ENCODE measurements around the gene ANKRD1.

ANKRD1 gene

DNA sequence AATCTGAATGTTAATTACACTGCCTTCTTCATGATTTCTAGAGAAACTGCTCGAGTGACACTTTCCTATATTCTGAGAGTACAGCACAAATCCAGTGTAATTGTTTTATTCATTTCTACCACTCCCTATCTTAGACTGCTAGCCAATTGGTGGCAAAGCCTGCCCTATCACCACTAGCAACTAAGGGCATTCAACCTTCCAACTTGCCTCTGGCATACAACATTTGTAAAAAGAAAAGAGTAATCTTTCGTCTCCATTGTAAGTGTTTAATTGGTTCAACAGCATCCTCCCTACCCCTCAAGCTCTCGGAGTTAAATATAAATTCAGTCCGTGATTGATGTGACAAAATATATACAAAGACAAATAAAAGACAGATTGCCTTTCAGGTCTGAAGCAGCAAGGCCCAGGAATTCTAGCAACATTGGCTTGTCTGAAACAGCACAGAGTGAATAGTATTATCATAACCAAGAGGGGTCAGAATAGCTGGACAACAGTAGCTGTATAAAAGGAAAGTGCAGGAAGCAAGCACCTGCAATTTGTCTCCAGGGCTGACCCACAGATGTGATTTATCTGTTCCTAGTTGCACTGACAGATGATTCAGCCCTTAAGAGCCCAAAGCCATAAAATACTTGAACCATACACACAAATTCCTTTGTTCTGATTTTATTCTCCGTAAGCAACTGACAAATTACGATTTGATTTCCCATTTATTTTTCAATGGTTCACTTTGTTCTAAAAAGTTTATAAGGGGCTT, 47.6 kb upstream of the ANKRD1 start:
- Histone ChIP-seq H3K27ac (ENCODE audit: low read depth, low read length) (no peak overlapping the region), H3K9me2 (replicated peaks; ENCODE audit: insufficient read depth, low read length) (no peaks in the 10 kb centered on the region), H2AFZ (ENCODE audit: low read depth, low read length, severe bottlenecking) (no peak overlapping the region), H3K4me2 (ENCODE audit: low read depth, low read length, poor library complexity, severe bottlenecking) (no peak overlapping the region), H3K4me3 (ENCODE audit: insufficient read depth, low read length, poor library complexity, severe bottlenecking) (no peak overlapping the region), H3K9me3 (ENCODE audit: insufficient read depth, low read length) (no peaks in the 10 kb centered on the region), H3F3A (ENCODE audit: insufficient read depth) (no peaks in the 10 kb centered on the region), H4K20me1 (ENCODE audit: low read depth, low read length) (no peaks in the 10 kb centered on the region), H3K36me3 (ENCODE audit: low read length) (no peaks in the 10 kb centered on the region), H3K79me2 (ENCODE audit: insufficient read depth, low read length) (no peaks in the 10 kb centered on the region), H3K9ac (ENCODE audit: low read length) (no peak overlapping the region), H3K27me3 (ENCODE audit: low read length) (no peaks in the 10 kb centered on the region)
- no peak for TF ChIP-seq EZH2phosphoT487 (conservative IDR thresholded peaks at IDR 0.05; ENCODE audit: low read length)
- TF ChIP-seq, protein P1, sequence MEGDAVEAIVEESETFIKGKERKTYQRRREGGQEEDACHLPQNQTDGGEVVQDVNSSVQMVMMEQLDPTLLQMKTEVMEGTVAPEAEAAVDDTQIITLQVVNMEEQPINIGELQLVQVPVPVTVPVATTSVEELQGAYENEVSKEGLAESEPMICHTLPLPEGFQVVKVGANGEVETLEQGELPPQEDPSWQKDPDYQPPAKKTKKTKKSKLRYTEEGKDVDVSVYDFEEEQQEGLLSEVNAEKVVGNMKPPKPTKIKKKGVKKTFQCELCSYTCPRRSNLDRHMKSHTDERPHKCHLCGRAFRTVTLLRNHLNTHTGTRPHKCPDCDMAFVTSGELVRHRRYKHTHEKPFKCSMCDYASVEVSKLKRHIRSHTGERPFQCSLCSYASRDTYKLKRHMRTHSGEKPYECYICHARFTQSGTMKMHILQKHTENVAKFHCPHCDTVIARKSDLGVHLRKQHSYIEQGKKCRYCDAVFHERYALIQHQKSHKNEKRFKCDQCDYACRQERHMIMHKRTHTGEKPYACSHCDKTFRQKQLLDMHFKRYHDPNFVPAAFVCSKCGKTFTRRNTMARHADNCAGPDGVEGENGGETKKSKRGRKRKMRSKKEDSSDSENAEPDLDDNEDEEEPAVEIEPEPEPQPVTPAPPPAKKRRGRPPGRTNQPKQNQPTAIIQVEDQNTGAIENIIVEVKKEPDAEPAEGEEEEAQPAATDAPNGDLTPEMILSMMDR (IDR thresholded peaks at IDR 0.05; ENCODE audit: insufficient read depth, low read length, poor library complexity, severe bottlenecking) = no peak

DNA sequence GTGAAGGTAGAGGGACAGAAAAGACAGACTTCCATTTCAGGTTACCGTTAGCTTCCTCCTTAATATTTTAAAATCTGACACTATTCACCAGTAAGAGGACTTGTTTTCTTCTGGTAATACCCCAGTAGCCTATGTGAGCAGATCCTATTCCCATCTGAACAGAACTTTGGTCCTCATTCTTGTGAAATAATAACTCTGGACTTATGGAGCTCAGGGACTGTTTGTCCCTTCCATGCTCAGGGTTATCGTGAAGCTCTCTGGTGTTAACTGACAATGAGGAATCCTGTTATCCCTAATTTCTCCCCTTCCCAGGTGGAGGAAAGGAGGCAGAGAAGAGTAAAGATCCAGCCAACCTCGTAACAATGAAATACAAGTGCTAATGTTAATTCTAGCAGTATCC, 47.0 kb upstream of the ANKRD1 start:
- Histone ChIP-seq H3K9ac (ENCODE audit: low read length) (no peak overlapping the region), H3K4me2 (ENCODE audit: low read depth, low read length, poor library complexity, severe bottlenecking) (no peak overlapping the region), H3K79me2 (ENCODE audit: insufficient read depth, low read length) (no peaks in the 10 kb centered on the region), H4K20me1 (ENCODE audit: low read depth, low read length) (no peaks in the 10 kb centered on the region), H3F3A (ENCODE audit: insufficient read depth) (no peaks in the 10 kb centered on the region), H2AFZ (ENCODE audit: low read depth, low read length, severe bottlenecking) (no peak overlapping the region), H3K9me3 (ENCODE audit: insufficient read depth, low read length) (no peaks in the 10 kb centered on the region), H3K9me2 (replicated peaks; ENCODE audit: insufficient read depth, low read length) (no peaks in the 10 kb centered on the region), H3K27ac (ENCODE audit: low read depth, low read length) (no peak overlapping the region), H3K36me3 (ENCODE audit: low read length) (no peaks in the 10 kb centered on the region), H3K4me3 (ENCODE audit: insufficient read depth, low read length, poor library complexity, severe bottlenecking) (no peak overlapping the region), H3K27me3 (ENCODE audit: low read length) (no peaks in the 10 kb centered on the region)
- TF ChIP-seq EZH2phosphoT487 (conservative IDR thresholded peaks at IDR 0.05; ENCODE audit: low read length) = no peak
- TF ChIP-seq, protein P1 (IDR thresholded peaks at IDR 0.05; ENCODE audit: insufficient read depth, low read length, poor library complexity, severe bottlenecking) = no peak

DNA sequence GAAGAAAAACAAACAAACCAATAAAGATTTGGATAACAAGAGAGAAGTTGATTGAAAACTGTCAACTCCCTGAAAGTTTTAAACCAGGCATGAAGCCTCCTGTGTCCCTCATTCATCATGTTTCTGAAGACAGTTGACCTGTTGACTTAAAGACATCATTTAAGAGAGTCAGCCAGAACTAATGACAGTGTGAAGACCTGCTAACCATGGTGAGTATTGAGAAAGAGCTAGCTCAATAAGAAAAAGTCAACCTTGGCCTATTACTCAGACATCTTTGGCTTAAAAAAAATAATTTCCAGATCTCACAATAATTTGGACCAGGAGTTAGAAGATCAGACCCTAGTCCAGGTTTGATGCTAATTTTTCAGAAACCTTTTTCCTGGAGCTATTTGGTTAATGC, 45.3 kb upstream of the ANKRD1 start:
- Histone ChIP-seq H3K9ac (ENCODE audit: low read length) (no peak overlapping the region), H2AFZ (ENCODE audit: low read depth, low read length, severe bottlenecking) (no peak overlapping the region), H3K9me3 (ENCODE audit: insufficient read depth, low read length) (no peaks in the 10 kb centered on the region), H3K9me2 (replicated peaks; ENCODE audit: insufficient read depth, low read length) (no peaks in the 10 kb centered on the region), H4K20me1 (ENCODE audit: low read depth, low read length) (no peaks in the 10 kb centered on the region), H3K36me3 (ENCODE audit: low read length) (no peaks in the 10 kb centered on the region), H3K27me3 (ENCODE audit: low read length) (no peaks in the 10 kb centered on the region), H3K4me3 (ENCODE audit: insufficient read depth, low read length, poor library complexity, severe bottlenecking) (no peak overlapping the region), H3K27ac (ENCODE audit: low read depth, low read length) (no peak overlapping the region), H3F3A (ENCODE audit: insufficient read depth) (no peaks in the 10 kb centered on the region), H3K4me2 (ENCODE audit: low read depth, low read length, poor library complexity, severe bottlenecking) (no peak overlapping the region), H3K79me2 (ENCODE audit: insufficient read depth, low read length) (no peaks in the 10 kb centered on the region)
- TF ChIP-seq, protein P1 (IDR thresholded peaks at IDR 0.05; ENCODE audit: insufficient read depth, low read length, poor library complexity, severe bottlenecking) = no peak
- no peak for TF ChIP-seq EZH2phosphoT487 (conservative IDR thresholded peaks at IDR 0.05; ENCODE audit: low read length)

All from SU-DHL-6 (cell line).